SK-N-MC (cell line): ENCODE results near the gene MAP2.

Experiments used
- EZH2 ChIP-seq: fragments of 200-600 bp; sonication (generic); IDR thresholded peaks from one replicate; pipeline ENCODE4 v1.6.1; 2017; ENCODE audit warnings: antibody characterized with exemption
- FOXP2 ChIP-seq: optimal IDR thresholded peaks from 2 replicates; pipeline ENCODE3; 2011; ENCODE audit warnings: mild to moderate bottlenecking, moderate library complexity; ENCODE audit not compliant: insufficient read depth; ENCODE audit errors: extremely low read length, control extremely low read depth
- POLR2AphosphoS5 ChIP-seq: IDR thresholded peaks from 2 replicates; pipeline ENCODE4 v1.6.1; 2012; ENCODE audit warnings: mild to moderate bottlenecking, low read depth, low read length, borderline replicate concordance

- TF ChIP-seq POLR2AphosphoS5, result no peak
- no peak for TF ChIP-seq FOXP2
- TF ChIP-seq EZH2, result no peak
Measured at GRCh38 chr2:209741953-209742352, 318.1 kb downstream of the MAP2 start.
